Loucy (cell line): ENCODE results near the gene PIBF1.

Source experiments
- CTCF ChIP-seq: fragments of 200-600 bp; sonication (generic); conservative IDR thresholded peaks from 2 replicates; pipeline ENCODE4 v1.5.1; 2014; ENCODE audit warnings: mild to moderate bottlenecking, antibody characterized with exemption, low read length
- EZH2phosphoT487 ChIP-seq: fragments of 200-600 bp; IDR thresholded peaks from 2 replicates; pipeline ENCODE4 v1.6.1; 2018; ENCODE audit warnings: antibody characterized with exemption, mild to moderate bottlenecking, moderate library complexity, borderline replicate concordance

DNA sequence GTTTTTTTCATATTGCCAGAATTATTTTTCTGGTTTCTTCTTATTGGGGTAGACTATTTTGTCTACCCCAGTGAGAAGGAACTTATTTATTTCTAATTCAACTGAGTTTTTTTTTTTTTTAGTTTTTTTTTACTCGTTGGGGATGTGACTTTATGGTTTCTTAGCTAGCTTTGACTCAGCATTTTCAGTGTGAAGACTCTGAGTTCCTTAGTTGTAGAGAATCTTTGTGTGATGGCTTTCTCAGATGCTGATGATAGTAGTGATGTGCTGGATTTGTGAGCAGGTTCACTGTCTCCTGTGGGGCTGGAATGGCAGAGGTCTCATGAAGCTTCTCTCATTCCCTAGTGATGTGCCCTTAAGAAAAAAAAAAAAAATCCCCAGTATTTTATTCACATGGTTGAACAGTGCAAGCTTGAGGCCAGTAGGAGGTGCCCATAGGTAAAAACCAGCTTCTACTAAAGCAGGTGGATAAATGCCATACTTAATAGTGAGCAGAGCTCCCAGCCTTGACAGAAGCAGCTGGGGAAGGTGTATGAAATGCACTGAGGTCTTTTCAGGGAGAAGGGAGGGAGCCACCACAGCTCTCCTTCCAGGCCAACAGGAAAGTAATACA, 170.7 kb downstream of the PIBF1 start:
- 0 out of 2 replicates have a peak, but pooled peaks have one; percentile 17 for TF ChIP-seq CTCF
- TF ChIP-seq EZH2phosphoT487, result no peak
